Stimulated activated CD4-positive, alpha-beta T cell treated with anti-CD3 and anti-CD28 coated beads, Interleukin-1b, Interleukin-23, amount 100 ng/mL, for 24 hours (primary cell): ENCODE results near the gene RHBDD1.
"Not testable (repeated sequence)": the region's sequence is repeated elsewhere in the genome, so short reads cannot be mapped to it uniquely, and the experiment has no call there.

Experiments
- DNase-seq, 4 experiments: peaks; one replicate each; pipeline ENCODE4 v3.0.0-alpha.2; 2020; ENCODE audit warnings: low read depth in 4 of 4, low spot score in 1 of 4

The RHBDD1 gene

DNA sequence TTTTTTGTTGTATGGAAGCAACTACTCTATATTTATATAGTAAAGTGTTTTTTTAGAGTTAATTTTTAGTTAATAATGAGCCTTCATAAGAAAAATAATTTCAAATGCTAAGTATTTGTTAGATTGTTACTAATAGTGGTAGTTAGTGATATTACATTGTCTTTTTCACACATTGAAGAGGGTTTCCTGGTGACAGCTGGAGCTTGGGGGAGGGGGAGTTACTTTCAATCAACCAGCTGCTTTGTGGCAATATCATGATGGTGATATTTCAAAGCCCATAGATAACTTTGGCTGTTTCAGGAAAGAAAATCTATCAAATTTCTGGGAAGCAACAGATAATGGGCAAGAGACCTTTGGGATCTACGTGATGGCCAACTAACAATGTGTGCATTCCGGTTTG, 4.1 kb downstream of the RHBDD1 start:
- DNase-seq = no peak

DNA sequence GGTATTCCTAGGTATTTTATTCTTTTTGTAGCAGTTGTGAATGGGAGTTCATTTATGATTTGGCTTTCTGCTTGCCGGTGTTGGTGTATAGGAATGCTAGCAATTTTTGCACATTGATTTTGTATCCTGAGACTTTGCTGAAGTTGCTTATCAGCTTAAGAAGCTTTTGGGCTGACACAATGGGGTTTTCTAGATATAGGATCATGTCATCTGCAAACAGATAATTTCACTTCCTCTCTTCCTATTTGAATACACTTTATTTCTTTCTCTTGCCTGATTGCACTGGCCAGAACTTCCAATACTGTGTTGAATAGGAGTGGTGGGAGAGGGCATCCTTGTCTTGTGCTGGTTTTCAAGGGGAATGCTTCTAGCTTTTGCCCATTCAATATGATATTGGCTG, 7.1 kb downstream of the RHBDD1 start:
- not testable (repeated sequence) for DNase-seq

DNA sequence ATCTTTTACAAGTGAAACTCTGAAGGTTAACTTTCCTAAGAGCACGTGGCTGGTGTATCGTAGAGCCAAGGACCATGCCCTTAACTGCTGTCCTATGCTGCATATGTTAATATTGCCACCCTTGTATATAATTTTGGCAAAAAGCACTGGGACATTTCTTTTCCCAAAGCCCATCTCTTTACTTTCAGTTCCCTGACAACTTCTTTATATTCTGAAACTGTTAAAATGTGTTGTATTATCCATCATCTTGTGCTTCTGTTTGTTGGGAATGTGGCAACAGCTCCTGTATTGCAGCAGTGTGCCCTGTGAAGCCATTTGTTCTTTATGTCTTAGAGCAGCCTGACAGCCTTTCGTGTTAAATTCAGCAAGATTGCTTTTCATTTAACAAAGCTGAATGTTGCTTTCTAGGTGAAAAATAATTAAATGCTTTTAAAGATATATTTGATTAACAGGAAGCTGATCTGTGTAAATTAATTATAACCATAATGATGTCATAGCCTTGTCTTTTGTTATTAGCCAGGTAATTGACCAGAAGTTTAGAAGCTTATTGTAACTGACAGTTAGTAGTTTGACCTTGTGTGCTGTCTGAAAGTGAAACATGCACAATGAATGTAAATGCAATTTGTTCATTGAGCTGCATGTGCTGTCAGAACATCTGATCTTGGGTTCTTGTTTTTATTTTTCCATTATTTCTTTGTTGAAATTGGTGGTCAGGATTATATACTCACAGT, 9.7 kb downstream of the RHBDD1 start:
- DNase-seq = no peak

DNA sequence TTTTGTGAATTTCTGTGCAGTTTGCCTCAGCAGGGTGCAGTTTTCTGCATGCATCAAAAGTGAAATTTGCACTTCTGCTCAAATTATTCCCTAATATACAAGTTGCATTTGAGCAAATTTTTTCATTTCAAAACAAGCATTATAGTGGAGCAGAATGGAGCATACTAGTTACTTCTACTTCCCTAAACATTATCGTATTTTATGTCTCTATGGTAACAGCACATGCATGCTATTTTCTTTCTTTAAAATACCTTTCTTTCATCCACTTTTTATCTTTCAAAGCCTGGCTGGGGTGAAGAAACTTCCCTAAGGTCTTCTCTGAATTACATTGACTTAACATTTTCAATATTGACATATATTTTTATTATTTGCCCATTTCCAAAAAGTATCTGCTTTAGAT, 11.2 kb downstream of the RHBDD1 start:
- no peak for DNase-seq

DNA sequence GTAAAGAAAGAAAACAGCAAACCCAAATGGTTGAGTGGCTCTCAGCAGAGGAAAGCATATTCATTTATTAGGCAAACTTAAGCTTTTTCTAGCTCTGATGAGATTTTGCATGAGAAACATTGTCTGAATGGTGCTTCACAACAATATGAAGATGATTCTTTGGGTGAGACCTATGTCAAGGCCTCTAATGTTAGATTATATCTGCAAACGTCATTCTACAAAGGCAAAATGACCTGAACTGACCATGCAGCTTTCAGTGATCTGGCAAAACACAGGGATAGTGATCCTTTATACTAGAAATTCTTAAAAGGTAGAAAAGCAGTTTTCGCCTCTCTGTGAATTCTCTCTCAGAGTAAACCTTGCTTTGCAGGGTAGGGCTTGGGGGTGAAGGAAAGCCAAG, 11.7 kb downstream of the RHBDD1 start:
- no peak for DNase-seq

DNA sequence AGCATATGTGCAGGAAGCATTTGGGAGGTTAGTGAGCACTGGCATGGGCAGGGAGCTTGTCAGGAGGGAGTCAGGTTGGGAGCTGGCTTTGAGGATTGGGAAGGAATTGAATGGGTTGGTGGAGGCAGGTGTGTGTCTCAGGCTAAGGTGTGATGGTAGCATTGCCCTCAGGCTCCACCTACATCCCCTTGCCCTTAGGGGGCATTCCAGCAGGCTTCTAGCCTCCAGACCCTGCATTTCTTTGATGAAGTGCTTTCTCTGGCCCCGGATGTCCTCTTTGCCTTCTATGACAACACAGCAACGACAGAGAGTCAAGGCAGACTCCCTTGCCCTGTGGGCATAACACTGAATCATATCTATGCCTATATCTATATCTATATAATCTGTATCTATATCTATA, 13.5 kb downstream of the RHBDD1 start:
- no peak for DNase-seq

DNA sequence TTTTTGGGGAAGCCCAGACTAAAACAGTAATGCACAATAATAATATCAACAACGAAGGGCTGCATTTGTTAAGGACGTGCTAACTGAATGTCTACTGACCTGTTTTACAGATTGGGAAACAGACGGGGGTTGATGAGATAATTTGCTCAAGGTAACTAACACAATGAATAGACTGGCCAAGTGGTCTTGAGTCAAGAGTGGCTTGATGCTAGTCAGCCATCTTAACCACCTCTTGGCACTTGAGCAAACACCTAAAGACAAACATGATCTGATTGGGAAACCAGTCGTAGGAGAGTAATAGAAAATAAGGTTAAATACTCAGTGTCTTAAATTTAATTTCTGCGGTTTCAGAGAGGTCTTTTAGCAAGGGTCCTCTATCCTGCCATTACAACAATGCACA, 14.2 kb downstream of the RHBDD1 start:
- DNase-seq = no peak

DNA sequence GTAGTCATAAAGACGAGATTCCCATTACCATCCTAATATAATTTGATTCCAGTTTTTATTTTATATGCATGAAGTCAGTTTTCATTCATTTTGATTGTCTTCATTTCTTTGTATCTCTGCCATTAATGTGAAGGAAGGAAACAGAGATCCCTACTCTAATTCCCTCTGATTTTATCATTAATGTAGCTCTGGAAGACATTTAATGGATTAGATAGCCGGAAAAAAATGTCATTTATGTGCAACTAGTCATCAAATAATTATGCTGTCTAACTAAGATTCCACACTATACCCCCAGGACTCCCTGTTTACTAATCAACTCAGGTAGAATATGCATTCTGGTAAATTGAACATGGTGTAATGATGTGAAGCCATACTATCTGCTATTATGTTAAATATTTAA, 19.9 kb downstream of the RHBDD1 start:
- DNase-seq = no peak

DNA sequence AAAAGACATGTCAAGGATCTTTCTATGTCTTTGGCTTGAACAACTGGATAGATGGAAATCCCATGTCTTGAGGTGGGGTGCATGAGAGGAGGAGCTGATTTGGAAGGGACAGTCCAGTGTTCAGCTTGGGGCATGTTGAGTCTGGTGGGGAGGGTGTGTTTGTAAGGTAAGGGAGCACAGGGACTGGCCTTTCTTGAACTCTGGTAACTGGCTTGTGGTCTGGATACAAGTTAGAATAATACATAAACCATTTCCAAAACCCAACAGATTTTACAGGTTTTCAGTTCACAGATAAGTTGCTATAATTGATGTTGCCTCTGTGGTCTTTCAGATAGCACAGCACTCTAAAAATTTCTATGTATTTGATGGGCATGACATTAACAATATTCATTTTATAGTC, 24.2 kb downstream of the RHBDD1 start:
- no peak for DNase-seq

DNA sequence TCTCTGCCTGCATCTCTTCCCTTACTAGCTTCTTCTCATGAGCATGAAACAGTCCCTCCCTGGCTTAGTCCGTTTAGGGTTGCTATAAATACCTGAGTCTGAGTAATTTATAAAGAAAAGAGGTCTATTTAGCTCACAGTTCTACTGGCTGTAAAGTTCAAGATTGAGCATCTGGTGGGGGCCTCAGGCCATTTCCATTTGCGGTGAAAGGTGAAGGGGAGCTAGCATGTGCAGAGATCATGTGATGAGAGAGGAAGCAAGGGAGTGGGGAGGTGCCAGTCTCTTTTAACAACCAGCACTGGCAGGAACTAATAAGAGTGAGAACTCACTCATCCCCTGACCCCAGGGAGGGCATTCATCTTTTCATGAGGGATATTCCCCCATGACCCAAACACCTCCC, 26.8 kb downstream of the RHBDD1 start:
- DNase-seq = no peak

DNA sequence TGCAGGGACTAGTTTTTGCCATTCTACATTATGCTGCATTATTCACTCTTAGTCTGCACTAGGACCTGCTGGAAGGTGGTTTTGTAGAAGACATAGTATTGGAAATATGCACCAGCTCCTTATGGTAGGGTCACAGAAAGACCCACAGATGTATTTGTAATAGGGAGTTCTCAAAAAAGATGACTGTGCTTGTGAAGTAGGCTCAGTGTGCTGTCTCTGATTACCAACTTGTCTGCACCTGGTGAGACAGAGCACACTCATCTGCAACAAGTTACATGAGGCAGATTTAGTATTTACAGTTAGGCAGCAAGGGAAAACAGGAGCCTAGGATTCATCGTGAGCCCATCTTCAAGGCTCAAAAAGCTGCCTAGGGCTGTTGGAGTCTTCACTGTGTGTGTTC, 29.4 kb downstream of the RHBDD1 start:
- no peak for DNase-seq

DNA sequence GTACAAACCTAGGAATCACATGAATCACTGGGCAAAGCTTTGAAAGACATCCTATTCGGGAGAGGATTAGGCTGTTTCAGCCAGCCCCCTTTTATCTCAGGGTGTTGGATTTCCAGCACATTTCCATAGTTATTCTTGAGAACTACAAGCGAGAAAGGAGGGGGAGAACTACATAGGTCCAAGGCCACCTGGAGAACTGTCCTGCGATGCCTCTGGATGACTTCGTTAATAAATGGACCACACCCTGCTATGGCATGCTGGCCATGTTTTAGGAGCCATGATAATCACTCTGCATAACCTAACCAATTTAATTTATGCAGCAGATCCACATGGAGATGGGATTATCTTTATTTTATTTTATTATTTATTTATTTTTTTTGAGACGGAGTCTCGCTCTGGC, 29.9 kb downstream of the RHBDD1 start:
- DNase-seq = no peak

DNA sequence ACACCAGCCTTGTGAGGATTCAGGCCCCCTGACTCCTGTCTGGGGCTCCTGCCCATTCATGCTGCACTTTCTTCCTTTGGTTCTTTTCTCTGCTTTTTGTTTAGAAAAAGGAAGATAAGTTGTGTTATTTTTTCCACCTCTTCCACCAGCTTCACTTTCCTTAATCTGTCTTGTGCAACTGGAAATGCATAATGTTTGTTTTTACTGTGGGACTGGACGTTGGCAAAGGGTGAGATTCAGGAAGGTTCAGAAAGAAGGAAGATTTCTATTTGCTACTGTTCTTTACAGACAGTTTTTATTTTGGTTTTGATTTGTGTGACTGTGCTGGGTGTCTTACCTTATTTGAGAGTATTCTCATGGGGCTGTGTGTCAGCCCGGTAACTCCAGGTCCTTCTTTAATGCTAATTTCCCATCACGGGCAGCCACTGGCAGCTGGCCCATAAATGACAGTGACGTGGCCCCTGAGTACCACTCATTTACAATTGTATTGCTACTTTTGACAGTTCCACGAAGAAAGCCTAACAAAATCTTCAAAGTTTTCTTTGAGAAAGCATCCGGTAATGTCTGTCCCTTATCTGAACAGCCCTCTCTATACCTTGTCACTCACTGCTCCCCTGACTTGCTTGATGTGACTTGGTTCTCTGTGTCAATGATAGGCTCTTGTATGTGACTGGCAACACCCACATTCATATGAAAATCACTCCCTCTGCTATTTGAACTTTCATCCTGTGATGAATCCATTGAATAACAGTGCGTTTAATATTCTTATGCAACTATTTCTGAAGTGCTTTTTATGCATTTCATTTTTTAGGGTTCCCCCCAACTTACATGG, 32.7 kb downstream of the RHBDD1 start:
- no peak for DNase-seq

DNA sequence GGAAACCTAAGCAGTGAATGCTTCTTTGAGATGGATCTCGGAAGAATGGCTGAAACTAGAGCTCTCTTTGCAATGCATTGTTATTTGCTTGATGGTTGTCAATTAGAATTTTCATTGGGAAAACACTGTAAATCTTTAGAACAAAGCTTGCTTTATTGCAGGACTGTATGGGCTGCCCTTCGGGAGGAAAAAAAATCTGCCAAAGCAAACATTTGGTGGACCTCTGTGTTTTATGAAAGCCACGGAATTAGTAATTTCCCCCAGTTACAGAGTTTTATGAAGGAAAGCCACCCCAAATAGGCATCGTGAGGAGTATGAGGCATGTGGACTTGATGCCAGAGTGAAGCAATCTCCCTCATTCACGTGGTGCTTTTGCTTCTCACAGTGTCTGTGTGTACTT, 33.5 kb downstream of the RHBDD1 start:
- no peak for DNase-seq

DNA sequence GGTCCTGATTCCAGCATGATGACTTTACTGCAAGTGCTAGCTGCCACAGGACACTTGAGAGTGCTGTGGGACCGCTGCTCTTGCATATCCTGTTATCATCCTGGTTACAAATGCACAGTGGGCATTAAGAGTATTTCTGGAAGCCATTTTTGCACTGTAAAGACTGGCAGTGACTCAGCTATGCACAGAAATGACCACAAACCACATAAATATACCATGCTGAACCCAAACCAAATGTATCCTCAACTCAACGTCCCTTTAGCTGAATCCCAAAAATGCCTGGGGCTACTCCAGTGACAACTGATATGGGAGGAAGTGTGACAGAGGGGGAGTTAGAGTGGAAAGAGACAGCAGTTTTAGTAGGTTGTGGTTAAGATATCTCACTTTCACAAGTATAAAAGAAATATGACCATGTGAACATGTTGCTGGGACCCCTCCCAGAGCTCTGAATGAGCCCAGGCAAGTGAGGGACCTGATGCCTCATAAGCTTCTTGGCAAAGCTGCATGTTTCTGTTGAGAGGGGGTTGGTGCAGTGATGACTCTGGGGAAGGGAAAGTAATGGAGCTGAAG, 37.3 kb downstream of the RHBDD1 start:
- no peak for DNase-seq

DNA sequence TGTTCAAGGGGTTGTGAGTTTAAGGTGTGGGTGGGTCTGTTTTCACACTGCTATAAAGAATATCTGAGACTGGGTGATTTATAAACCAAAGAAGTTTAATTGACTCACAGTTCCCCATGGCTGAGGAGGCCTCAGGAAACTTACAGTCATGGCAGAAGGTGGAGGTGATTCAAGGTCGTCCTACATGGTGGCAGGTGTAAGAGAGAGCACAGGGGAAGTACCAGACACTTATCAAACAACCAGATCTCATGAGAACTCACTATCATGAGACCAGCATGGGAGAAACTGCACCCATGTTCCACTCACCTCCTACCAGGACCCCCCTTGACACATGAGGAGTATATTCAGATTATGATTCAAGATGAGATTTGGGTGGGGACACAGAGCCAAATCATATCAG, 38.0 kb downstream of the RHBDD1 start:
- peak in 2 of 4 experiments; percentile 3 to 16 for DNase-seq

DNA sequence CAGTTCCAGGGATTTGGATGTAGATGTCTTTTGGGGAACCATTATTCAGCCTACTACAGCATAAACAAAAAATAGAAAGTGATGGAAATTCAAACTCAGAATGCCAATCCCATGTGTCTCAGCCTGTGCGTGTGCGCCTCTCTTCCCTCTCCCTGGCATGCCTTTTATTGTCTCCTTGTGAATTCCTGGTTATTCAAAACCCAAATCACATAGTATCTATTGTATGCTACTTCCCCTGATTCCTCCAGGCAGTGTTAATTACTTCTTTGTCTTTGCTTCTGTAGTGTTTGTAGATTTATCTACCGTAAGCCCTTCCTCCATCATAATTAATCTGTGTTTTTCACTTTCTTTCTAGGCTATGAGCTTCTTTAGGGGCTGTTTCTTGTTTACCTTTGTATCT, 38.9 kb downstream of the RHBDD1 start:
- no peak for DNase-seq

DNA sequence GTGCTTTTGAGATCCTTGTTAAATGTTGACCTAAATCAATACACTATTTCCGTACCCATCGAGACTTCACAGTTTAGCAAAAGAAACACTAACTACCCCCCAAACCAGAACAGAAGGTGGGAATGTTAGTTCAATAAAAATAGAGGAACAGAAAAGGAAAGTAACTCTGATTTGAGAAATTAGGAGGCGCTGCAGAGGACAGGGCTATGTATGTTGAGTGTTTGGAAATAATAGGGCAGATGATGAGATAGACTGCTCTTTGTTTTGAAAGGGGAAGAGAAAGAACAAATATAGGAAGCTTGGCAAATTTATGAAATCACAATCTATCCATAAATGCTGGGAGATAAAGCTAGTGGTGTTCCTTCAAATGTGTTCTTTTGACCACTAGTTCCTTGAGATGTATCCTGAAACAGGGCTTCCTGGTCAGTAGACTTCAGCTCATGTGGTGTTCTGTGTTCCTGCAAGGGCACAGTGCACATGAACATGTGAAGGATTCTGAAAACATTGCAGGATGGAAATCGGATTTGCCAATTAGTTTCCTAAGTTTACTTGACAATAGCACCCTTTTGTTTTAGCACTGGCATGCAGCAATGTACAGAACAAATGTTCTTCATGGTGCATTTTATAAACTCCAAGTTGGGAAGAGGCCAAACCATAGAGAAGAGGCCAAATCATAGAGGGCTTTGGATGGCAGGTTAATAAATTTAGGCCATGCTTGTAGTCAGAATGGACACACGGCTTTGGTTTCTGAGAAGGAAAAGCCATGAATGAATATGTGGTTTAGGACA, 39.8 kb downstream of the RHBDD1 start:
- DNase-seq = no peak

DNA sequence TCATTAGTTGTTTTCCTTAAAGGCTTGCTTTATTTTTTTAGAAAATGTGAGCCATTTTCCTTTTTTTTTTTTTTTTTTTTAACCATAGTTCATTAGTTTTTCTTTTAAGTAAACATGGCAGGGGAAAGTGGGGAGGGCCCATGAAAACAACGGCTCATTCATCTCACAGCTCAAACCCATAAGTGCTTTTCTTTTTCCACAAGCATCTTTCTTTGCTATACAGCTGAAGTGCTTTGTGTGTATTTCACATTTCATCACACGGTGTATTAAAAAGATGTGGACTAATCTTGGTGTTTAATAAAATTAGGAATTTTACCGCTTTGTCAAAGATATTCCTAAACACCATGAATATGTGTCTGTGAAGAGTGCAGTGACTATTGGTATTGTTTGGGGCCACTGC, 41.6 kb downstream of the RHBDD1 start:
- DNase-seq = no peak

DNA sequence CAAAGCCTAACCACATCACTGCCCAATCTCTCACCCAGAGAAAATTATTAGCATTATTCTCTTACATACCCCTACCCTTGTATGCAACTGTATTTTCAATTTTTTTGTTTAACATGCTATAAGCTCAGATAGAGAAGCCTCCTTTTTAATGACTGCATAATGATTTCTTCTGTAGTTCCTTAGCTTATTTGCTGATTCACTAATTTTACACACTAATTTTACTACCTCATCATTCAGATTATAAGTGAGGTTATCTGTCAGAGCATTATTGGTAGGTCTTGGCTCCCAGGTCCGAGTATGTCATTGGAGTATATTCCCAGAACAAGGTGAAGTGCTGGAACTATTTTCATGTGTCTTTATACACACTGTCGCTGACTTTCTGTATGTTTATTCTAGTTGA, 45.4 kb downstream of the RHBDD1 start:
- DNase-seq = no peak

DNA sequence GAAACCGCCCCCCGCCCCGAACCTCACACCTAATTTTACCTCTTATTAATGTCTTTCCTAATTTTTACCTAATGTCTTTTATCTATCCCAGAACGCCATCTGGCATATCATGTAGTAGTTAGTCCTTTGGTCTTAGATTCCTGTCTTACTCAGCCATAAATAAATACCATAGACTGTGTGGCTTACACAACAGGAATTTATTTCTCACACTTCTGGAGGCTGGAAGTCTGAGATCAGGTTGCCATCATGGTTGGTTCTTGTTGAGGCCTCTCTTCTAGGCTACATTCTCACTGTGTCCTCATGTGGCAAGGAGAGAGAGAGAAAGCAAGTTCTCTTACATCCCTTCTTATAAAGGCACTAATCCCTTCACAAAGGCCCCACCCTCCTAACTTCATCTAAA, 46.8 kb downstream of the RHBDD1 start:
- DNase-seq = no peak
